H1 (cell line): ENCODE measurements around the gene C3orf80. TPM values are rescaled to one million over a fixed set of nuclear protein-coding genes. Genes with fewer than 3 reads are reported as not detected.

Experiments
- EP300 ChIP-seq, 2 experiments: IDR thresholded peaks; 1 replicate in 1 of 2; 2 replicates in 1 of 2; pipeline ENCODE4 v1.6.1; 2011 to 2012; ENCODE audit warnings: low read depth in 2 of 2, low read length in 2 of 2, mild to moderate bottlenecking in 2 of 2, borderline replicate concordance in 1 of 2, inconsistent platforms in 1 of 2, moderate library complexity in 1 of 2
- JUND ChIP-seq: IDR thresholded peaks from 2 replicates; pipeline ENCODE4 v1.6.1; 2011; ENCODE audit warnings: mild to moderate bottlenecking, improper control_type of control experiment, low read length
- KDM4A ChIP-seq: IDR thresholded peaks from one replicate; pipeline ENCODE4 v1.7.1; 2012; ENCODE audit warnings: low read depth, mild to moderate bottlenecking, moderate library complexity, low read length, inconsistent platforms; ENCODE audit not compliant: severe bottlenecking
- PHF8 ChIP-seq: fragments of 200-600 bp; sonication (generic); conservative IDR thresholded peaks from 2 replicates; pipeline ENCODE4 v1.7.1; 2012; ENCODE audit warnings: low read depth, mild to moderate bottlenecking, inconsistent platforms, low read length, moderate library complexity
- POU5F1 ChIP-seq: IDR thresholded peaks from 2 replicates; pipeline ENCODE4 v1.6.1; 2011; ENCODE audit warnings: low read depth, mild to moderate bottlenecking, low read length, moderate library complexity
- SAP30 ChIP-seq: fragments of 300-600 bp; sonication (generic); IDR thresholded peaks from 2 replicates; pipeline ENCODE4 v1.7.1; 2012; ENCODE audit warnings: low read length, moderate library complexity, mild to moderate bottlenecking, inconsistent platforms; ENCODE audit not compliant: insufficient read depth, insufficient replicate concordance
- SIRT6 ChIP-seq: IDR thresholded peaks from one replicate; pipeline ENCODE4 v1.7.1; 2012; ENCODE audit warnings: low read length, inconsistent platforms
- TAF7 ChIP-seq: optimal IDR thresholded peaks from 2 replicates; pipeline ENCODE3; 2011; ENCODE audit warnings: low read depth, mild to moderate bottlenecking, inconsistent platforms, low read length, moderate library complexity, borderline replicate concordance
- TBP ChIP-seq: IDR thresholded peaks from 2 replicates; pipeline ENCODE4 v1.6.1; 2011; ENCODE audit warnings: low read depth, low read length, improper control_type of control experiment
- polyA plus RNA-seq, 7 experiments: library from polyadenylated mRNA; depleted of rRNA in 3 of 7; stranded (reverse) in 5 of 7; unstranded in 2 of 7; fragments of >200 nt in 5 of 7; fragments of 200-250 nt in 2 of 7; gene quantifications; 1 replicate in 5 of 7; 2 replicates in 1 of 7; 4 replicates in 1 of 7; pipeline versions ENCODE4 v1.2.1 to v1.2.3, GENCODE V29; 2011 to 2013; ENCODE audit warnings: missing spikeins in 2 of 7, mixed read lengths in 2 of 7
- total RNA-seq: library from RNA; stranded (reverse); fragmentation: NEBNext Ultra II Directional; extraction: Animal tissue kit (Norgen Biotek cat#: 25700); gene quantifications from 2 replicates; pipeline ENCODE4 v1.2.1, GENCODE V29; 2021
- TF ChIP-seq, protein P1 (sequence below): fragments of 300-600 bp; sonication (generic); IDR thresholded peaks from 2 replicates; pipeline ENCODE4 v1.7.1; 2012; ENCODE audit warnings: low read length, moderate library complexity, mild to moderate bottlenecking, inconsistent platforms; ENCODE audit not compliant: insufficient replicate concordance
- TF ChIP-seq, protein P2 (sequence below): IDR thresholded peaks from 2 replicates; pipeline ENCODE4 v1.6.1; 2012; ENCODE audit warnings: inconsistent platforms

The C3orf80 gene
- total and polyA plus RNA-seq, 2 of the 8 experiments (the other 6 are each of a cell fraction or from before 2014, with no cell fraction given) = 0.57 to 1.1 TPM

DNA sequence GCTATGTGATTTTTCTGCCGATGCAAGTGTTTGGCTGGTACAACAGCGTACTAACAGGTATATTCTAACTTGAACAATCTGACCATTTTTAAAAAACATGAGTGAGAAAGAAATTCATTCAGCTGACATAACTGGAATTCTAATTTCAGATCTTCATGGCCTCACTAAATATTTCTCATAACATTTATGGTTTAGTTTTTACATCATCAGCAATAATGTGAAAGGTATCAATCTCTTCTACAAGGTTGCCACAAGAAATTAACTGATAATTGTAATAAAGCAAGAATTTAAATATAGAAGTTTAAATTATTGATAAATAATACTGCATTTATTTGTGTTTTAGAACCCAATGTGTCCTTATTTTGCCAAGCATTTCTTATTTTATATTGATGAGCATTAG lies 5.2 kb upstream of the C3orf80 start (continued):
- TF ChIP-seq, protein P1, sequence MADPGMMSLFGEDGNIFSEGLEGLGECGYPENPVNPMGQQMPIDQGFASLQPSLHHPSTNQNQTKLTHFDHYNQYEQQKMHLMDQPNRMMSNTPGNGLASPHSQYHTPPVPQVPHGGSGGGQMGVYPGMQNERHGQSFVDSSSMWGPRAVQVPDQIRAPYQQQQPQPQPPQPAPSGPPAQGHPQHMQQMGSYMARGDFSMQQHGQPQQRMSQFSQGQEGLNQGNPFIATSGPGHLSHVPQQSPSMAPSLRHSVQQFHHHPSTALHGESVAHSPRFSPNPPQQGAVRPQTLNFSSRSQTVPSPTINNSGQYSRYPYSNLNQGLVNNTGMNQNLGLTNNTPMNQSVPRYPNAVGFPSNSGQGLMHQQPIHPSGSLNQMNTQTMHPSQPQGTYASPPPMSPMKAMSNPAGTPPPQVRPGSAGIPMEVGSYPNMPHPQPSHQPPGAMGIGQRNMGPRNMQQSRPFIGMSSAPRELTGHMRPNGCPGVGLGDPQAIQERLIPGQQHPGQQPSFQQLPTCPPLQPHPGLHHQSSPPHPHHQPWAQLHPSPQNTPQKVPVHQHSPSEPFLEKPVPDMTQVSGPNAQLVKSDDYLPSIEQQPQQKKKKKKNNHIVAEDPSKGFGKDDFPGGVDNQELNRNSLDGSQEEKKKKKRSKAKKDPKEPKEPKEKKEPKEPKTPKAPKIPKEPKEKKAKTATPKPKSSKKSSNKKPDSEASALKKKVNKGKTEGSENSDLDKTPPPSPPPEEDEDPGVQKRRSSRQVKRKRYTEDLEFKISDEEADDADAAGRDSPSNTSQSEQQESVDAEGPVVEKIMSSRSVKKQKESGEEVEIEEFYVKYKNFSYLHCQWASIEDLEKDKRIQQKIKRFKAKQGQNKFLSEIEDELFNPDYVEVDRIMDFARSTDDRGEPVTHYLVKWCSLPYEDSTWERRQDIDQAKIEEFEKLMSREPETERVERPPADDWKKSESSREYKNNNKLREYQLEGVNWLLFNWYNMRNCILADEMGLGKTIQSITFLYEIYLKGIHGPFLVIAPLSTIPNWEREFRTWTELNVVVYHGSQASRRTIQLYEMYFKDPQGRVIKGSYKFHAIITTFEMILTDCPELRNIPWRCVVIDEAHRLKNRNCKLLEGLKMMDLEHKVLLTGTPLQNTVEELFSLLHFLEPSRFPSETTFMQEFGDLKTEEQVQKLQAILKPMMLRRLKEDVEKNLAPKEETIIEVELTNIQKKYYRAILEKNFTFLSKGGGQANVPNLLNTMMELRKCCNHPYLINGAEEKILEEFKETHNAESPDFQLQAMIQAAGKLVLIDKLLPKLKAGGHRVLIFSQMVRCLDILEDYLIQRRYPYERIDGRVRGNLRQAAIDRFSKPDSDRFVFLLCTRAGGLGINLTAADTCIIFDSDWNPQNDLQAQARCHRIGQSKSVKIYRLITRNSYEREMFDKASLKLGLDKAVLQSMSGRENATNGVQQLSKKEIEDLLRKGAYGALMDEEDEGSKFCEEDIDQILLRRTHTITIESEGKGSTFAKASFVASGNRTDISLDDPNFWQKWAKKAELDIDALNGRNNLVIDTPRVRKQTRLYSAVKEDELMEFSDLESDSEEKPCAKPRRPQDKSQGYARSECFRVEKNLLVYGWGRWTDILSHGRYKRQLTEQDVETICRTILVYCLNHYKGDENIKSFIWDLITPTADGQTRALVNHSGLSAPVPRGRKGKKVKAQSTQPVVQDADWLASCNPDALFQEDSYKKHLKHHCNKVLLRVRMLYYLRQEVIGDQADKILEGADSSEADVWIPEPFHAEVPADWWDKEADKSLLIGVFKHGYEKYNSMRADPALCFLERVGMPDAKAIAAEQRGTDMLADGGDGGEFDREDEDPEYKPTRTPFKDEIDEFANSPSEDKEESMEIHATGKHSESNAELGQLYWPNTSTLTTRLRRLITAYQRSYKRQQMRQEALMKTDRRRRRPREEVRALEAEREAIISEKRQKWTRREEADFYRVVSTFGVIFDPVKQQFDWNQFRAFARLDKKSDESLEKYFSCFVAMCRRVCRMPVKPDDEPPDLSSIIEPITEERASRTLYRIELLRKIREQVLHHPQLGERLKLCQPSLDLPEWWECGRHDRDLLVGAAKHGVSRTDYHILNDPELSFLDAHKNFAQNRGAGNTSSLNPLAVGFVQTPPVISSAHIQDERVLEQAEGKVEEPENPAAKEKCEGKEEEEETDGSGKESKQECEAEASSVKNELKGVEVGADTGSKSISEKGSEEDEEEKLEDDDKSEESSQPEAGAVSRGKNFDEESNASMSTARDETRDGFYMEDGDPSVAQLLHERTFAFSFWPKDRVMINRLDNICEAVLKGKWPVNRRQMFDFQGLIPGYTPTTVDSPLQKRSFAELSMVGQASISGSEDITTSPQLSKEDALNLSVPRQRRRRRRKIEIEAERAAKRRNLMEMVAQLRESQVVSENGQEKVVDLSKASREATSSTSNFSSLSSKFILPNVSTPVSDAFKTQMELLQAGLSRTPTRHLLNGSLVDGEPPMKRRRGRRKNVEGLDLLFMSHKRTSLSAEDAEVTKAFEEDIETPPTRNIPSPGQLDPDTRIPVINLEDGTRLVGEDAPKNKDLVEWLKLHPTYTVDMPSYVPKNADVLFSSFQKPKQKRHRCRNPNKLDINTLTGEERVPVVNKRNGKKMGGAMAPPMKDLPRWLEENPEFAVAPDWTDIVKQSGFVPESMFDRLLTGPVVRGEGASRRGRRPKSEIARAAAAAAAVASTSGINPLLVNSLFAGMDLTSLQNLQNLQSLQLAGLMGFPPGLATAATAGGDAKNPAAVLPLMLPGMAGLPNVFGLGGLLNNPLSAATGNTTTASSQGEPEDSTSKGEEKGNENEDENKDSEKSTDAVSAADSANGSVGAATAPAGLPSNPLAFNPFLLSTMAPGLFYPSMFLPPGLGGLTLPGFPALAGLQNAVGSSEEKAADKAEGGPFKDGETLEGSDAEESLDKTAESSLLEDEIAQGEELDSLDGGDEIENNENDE = no peak
- TF ChIP-seq TAF7 (no peak), PHF8 (no peak), TBP (no peak), KDM4A (no peak), EP300 (IDR thresholded peaks at IDR 0.05; ENCODE audit: borderline replicate concordance in 1 of 2, low read depth in 2 of 2, low read length in 2 of 2) (no peak), JUND (no peak), POU5F1 (no peak), SIRT6 (no peak), SAP30 (no peak)
- TF ChIP-seq, protein P2, sequence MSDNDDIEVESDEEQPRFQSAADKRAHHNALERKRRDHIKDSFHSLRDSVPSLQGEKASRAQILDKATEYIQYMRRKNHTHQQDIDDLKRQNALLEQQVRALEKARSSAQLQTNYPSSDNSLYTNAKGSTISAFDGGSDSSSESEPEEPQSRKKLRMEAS = no peak
